PC-3 (cell line): ENCODE data around the gene CDK11A. TPM values are rescaled to one million over a fixed set of nuclear protein-coding genes. Genes with fewer than 3 reads are reported as not detected.
A peak's percentile ranks its signal among the peaks of the same experiment; 100 is the strongest.
"Not testable (repeated sequence)": the region's sequence is repeated elsewhere in the genome, so short reads cannot be mapped to it uniquely, and the experiment has no call there.

ENCODE experiments used
- ATAC-seq: fragments of 200-7000 bp; cut with Tn5 transposase; 2 replicates; pipeline ENCODE4 v1.9.1; 2020; ENCODE audit warnings: mild to moderate bottlenecking, moderate library complexity
- BruUV-seq: library from RNA; stranded (reverse); fragments of 400-500 nt; replicated peaks from 2 replicates; lab custom pipeline; 2021; lab: Mats Ljungman, UMichigan
- CTCF ChIA-PET: fragments of 300-600 bp; sonication (Branson Sonifier 250); formaldehyde crosslinking; loops from one replicate; lab custom pipeline; 2022; ENCODE audit warnings: antibody characterized with exemption; lab: Charles Lee
- POLR2A ChIA-PET: fragments of 300-600 bp; sonication (Branson Sonifier 250); formaldehyde crosslinking; loops from one replicate; lab custom pipeline; 2022; ENCODE audit warnings: antibody characterized with exemption; ENCODE audit not compliant: unreplicated experiment; lab: Charles Lee
- DNase-seq: peaks from one replicate; pipeline ENCODE4 v3.0.0-alpha.2; 2015
- H2AFZ ChIP-seq: fragments of 300-600 bp; sonication (generic); 2 replicates; pipeline ENCODE4 v1.6.0; 2016; ENCODE audit warnings: antibody characterized with exemption, low read length
- H3F3A ChIP-seq: fragments of 300-600 bp; sonication (generic); one replicate; pipeline ENCODE4 v1.6.0; 2017; ENCODE audit warnings: antibody characterized with exemption, low read length, control low read depth, mild to moderate bottlenecking; ENCODE audit not compliant: unreplicated experiment
- H3K27ac ChIP-seq: fragments of 300-600 bp; sonication (generic); 2 replicates; pipeline ENCODE4 v1.5.1; 2016; ENCODE audit warnings: mild to moderate bottlenecking, low read length
- H3K27me3 ChIP-seq: fragments of 300-600 bp; sonication (generic); 2 replicates; pipeline ENCODE4 v1.6.1; 2016; ENCODE audit warnings: low read length, mixed read lengths
- H3K36me3 ChIP-seq: fragments of 300-600 bp; sonication (generic); 2 replicates; pipeline ENCODE4 v1.6.1; 2016; ENCODE audit warnings: low read depth, mixed run types, low read length, mixed read lengths
- H3K4me1 ChIP-seq: fragments of 300-600 bp; sonication (generic); 2 replicates; pipeline ENCODE4 v1.5.1; 2016; ENCODE audit warnings: low read length; ENCODE audit not compliant: insufficient read depth
- H3K4me2 ChIP-seq: fragments of 300-600 bp; sonication (generic); 2 replicates; pipeline ENCODE4 v1.6.0; 2016; ENCODE audit warnings: low read length
- H3K4me3 ChIP-seq: fragments of 300-600 bp; sonication (generic); 2 replicates; pipeline ENCODE4 v1.5.1; 2016; ENCODE audit warnings: mild to moderate bottlenecking, low read length, mixed read lengths
- H3K79me2 ChIP-seq: fragments of 300-600 bp; sonication (generic); 2 replicates; pipeline ENCODE4 v1.6.1; 2017; ENCODE audit warnings: low read length, mixed read lengths
- H3K9ac ChIP-seq: fragments of 300-600 bp; sonication (generic); 2 replicates; pipeline ENCODE4 v1.6.0; 2016; ENCODE audit warnings: mild to moderate bottlenecking, low read length
- H3K9me2 ChIP-seq: fragments of 300-600 bp; sonication (generic); replicated peaks from 2 replicates; pipeline ENCODE4 v1.6.1; 2016; ENCODE audit warnings: mixed run types, low read length, mixed read lengths
- H3K9me3 ChIP-seq: fragments of 300-600 bp; sonication (generic); 2 replicates; pipeline ENCODE4 v1.6.1; 2016; ENCODE audit warnings: low read length, mixed read lengths
- H4K20me1 ChIP-seq: fragments of 300-600 bp; sonication (generic); 2 replicates; pipeline ENCODE4 v1.6.1; 2016; ENCODE audit warnings: low read length, mixed read lengths
- EZH2 ChIP-seq: fragments of 300-600 bp; sonication (generic); IDR thresholded peaks from one replicate; pipeline ENCODE4 v1.6.1; 2017; ENCODE audit warnings: antibody characterized with exemption, mild to moderate bottlenecking, low read length; ENCODE audit not compliant: unreplicated experiment
- EZH2phosphoT487 ChIP-seq: fragments of 300-600 bp; sonication (generic); IDR thresholded peaks from 2 replicates; pipeline ENCODE4 v1.6.1; 2018; ENCODE audit warnings: mild to moderate bottlenecking, antibody characterized with exemption, low read length, borderline replicate concordance
- intact Hi-C: fragments of 100-400 bp; cut with micrococcal nuclease; formaldehyde crosslinking; loops from 2 replicates; pipeline ENCODE4 v1.9.0; 2023
- total RNA-seq: library from RNA; depleted of rRNA; stranded (reverse); fragments of >200 nt; gene quantifications from 2 replicates; pipeline ENCODE4 v1.2.3, GENCODE V29; 2014
- TF ChIP-seq, protein P1 (sequence below): fragments of 300-600 bp; sonication (generic); conservative IDR thresholded peaks from 2 replicates; pipeline ENCODE4 v1.5.1; 2017; ENCODE audit warnings: antibody characterized with exemption, low read depth, mild to moderate bottlenecking, low read length

CDK11A gene
- total RNA-seq, 1 experiment from 2014 or later: 11.6 TPM

DNA sequence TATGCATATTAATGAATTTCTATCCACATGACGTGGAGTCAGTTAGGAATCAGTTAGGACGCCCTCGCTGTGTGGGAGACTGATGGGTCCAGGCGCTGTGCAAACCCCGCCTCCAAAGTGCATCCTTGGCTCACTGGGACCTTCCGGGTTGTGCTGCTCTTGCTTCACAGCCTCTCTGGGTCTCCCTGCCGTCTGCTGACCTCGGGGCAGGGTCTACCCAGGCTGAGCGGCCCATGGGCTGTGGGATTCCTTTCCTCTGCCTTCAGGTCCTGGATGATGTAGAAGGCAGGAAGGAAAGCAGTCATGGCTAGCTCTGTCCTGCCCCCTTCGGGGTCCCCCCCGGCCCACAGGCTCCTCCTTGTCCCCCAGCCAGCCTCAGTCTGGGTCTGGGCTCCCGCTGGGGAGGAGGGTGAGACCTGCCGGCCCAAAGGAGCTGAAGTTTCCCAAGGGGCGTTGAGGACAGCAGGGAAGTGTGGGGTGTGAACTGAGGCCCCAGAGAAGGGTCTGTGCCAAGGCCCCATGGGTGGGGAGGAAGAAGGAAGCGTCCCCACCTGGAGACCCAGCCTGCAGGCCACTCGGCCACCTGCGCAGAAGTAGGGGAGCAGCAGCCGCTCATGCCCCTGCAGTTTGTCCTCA, 24.6 kb upstream of the CDK11A start:
- no peak overlapping the region for H3K27ac ChIP-seq
- peaks cover 10% of the 10 kb centered on the region; the same call in 1 of the 2 replicates for H3K36me3 ChIP-seq
- BruUV-seq: no TSS peak
- no peak overlapping the region for H3K9ac ChIP-seq
- H2AFZ ChIP-seq: no peak overlapping the region
- H3K9me2 ChIP-seq: no peaks in the 10 kb centered on the region
- intact Hi-C loops: no loop called here
- no peaks in the 10 kb centered on the region for H3F3A ChIP-seq
- H4K20me1 ChIP-seq: no peaks in the 10 kb centered on the region
- H3K27me3 ChIP-seq: no peaks in the 10 kb centered on the region
- DNase-seq: peak; percentile 10
- no peak overlapping the region for H3K4me3 ChIP-seq
- H3K4me1 ChIP-seq: no peaks in the 10 kb centered on the region
- POLR2A ChIA-PET: no interaction called here
- TF ChIP-seq, protein P1, sequence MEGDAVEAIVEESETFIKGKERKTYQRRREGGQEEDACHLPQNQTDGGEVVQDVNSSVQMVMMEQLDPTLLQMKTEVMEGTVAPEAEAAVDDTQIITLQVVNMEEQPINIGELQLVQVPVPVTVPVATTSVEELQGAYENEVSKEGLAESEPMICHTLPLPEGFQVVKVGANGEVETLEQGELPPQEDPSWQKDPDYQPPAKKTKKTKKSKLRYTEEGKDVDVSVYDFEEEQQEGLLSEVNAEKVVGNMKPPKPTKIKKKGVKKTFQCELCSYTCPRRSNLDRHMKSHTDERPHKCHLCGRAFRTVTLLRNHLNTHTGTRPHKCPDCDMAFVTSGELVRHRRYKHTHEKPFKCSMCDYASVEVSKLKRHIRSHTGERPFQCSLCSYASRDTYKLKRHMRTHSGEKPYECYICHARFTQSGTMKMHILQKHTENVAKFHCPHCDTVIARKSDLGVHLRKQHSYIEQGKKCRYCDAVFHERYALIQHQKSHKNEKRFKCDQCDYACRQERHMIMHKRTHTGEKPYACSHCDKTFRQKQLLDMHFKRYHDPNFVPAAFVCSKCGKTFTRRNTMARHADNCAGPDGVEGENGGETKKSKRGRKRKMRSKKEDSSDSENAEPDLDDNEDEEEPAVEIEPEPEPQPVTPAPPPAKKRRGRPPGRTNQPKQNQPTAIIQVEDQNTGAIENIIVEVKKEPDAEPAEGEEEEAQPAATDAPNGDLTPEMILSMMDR: no peak
- no peak for TF ChIP-seq EZH2phosphoT487
- no peak for TF ChIP-seq EZH2
- no peak overlapping the region for H3K4me2 ChIP-seq
- no peak for ATAC-seq
- no peaks in the 10 kb centered on the region for H3K79me2 ChIP-seq
- no peaks in the 10 kb centered on the region for H3K9me3 ChIP-seq
- CTCF ChIA-PET: no interaction called here

DNA sequence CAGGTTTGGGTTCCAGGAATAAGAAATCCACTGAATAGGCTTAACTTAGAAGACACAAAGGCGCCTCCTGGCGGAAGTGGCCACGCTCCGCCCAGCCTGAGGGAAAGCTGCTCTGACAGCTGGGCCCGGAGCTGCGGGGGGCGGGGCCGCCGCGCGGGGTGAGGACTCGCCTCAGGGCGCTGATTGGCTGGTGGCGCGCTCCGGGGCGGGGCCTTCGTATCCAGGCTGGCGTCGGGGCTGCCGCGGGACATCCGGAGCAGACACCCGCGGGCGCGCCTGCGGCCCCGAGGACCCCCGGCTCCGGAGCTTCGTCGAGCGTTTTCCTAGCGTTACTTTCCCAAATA, 22.4 kb upstream of the CDK11A start:
- peak; percentile 85 for ATAC-seq
- peak overlapping the region; percentile 81; the same call in 1 of the 2 replicates for H3K27ac ChIP-seq
- DNase-seq, CTCF ChIA-PET, H3K4me1 ChIP-seq, H3K9me3 ChIP-seq, BruUV-seq, H3K9ac ChIP-seq, POLR2A ChIA-PET, H4K20me1 ChIP-seq, H3F3A ChIP-seq, H3K4me3 ChIP-seq, H3K27me3 ChIP-seq, H3K79me2 ChIP-seq, H3K9me2 ChIP-seq, H3K4me2 ChIP-seq, intact Hi-C loops, H3K36me3 ChIP-seq, H2AFZ ChIP-seq: not testable (repeated sequence)

DNA sequence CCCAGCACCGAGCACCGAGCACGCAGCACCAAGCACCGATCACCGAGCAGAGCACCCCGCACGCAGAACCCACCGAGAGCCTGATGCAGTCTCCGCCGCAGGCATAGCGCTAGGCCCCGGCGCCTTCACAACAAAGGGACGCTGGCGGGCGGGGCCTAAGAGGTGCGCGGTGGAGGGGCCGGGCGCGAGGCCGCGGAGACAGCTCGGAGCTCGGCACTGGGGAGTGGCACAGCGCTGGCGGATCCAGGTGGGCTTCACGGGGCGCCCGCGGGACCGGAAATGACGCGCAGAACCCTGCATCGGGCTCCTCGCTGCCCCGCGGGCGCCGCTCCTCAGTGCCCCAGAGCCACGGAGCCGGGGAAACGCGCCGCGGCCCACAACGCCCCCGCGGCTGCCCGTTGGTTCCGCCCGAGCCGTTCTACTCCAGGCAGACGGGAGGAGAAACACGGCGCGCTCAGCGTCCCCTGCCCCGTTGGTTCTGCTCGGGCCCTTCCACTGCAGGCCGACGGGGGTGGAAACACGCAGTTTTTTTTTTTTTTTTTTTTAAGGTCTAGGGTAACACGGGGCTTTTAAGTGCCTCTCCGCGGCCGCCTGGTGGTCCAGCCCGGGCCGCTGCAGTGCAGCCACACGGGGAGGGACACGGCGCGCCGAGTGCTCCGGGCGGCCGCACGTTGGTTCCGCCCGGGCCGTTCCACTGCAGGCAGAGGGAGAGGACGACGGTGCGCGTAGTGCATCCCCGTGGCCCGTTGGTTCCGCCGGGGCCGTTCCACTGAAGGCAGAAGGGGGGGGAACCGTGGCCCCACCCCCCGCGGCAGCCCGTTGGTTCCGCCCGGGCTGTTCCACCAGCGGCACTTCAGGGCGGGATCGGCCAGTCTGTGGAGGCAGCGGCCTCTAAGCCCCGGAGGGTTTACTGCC, 21.8 kb upstream of the CDK11A start:
- ATAC-seq (peak; percentile 80), DNase-seq (peak; percentile 36)
- BruUV-seq, H3K4me1 ChIP-seq, H3K9me2 ChIP-seq, H3K36me3 ChIP-seq, intact Hi-C loops, H2AFZ ChIP-seq, H3K79me2 ChIP-seq, H3F3A ChIP-seq, H3K9me3 ChIP-seq, H3K4me2 ChIP-seq, H4K20me1 ChIP-seq, POLR2A ChIA-PET, CTCF ChIA-PET, H3K27me3 ChIP-seq: not testable (repeated sequence)
- Histone ChIP-seq H3K9ac (peak overlapping the region; percentile 75), H3K4me3 (peak overlapping the region; percentile 56; the same call in 1 of the 2 replicates), H3K27ac (peak overlapping the region; percentile 81)

DNA sequence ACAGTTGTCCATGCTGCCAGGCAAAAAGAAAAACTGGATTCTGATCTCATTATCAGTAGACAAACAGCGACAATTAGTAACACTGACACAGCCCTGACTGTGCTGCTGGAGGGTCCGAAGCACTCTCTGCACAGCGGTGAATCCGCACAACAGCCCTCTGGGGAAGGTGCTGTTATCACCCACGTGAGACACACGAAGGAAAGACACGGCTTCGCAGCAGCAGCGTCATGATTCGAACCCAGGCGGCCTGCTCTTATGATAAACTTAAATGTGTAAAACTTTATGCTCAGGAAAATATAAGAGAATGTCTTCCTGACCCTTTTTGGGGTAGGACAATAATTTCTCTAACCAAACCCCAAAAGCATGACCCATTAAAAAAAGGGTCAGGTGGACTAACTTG, 18.4 kb upstream of the CDK11A start:
- ATAC-seq, POLR2A ChIA-PET, H3K4me1 ChIP-seq, H3K79me2 ChIP-seq, H2AFZ ChIP-seq, H3K36me3 ChIP-seq, H3K4me3 ChIP-seq, H3K9ac ChIP-seq, H3K4me2 ChIP-seq, H3K27me3 ChIP-seq, H3K9me2 ChIP-seq, H4K20me1 ChIP-seq, H3K9me3 ChIP-seq, H3F3A ChIP-seq, intact Hi-C loops, BruUV-seq, DNase-seq, H3K27ac ChIP-seq, CTCF ChIA-PET: not testable (repeated sequence)

DNA sequence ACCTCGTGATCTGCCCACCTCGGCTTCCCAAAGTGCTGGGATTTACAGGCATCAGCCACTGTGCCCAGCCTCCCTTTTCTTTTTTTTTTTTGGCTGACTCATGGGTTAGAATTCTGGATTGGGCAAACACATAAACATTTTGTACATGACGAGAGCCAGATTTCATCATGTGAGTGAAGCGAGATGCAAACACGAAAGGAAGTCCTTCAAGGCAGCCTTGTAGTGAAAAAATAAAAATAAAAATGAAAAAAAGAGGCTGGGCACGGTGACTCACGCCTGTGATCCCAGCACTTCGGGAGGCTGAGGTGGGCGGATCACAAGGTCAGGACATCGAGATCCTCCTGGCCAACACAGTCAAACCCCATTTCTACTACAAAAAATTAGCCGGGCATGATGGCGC, 16.9 kb upstream of the CDK11A start:
- H2AFZ ChIP-seq, H3K9ac ChIP-seq, intact Hi-C loops, H4K20me1 ChIP-seq, H3K27me3 ChIP-seq, H3K9me3 ChIP-seq, H3K36me3 ChIP-seq, POLR2A ChIA-PET, H3K27ac ChIP-seq, ATAC-seq, H3F3A ChIP-seq, H3K4me1 ChIP-seq, H3K4me3 ChIP-seq, BruUV-seq, CTCF ChIA-PET, H3K4me2 ChIP-seq, H3K79me2 ChIP-seq, H3K9me2 ChIP-seq: not testable (repeated sequence)
- DNase-seq: peak; percentile 19
